GM21381 (cell line): ENCODE results near the gene TMEM201.

Experiments used
- ATAC-seq: cut with Tn5 transposase; IDR thresholded peaks from one replicate; pipeline ENCODE4 v1.9.1; 2021; ENCODE audit warnings: mild to moderate bottlenecking, moderate library complexity; ENCODE audit not compliant: unreplicated experiment

TMEM201 gene

GRCh38 chr1:9576903-9577302 is 11.8 kb upstream of the TMEM201 start:
- ATAC-seq: no peak

- no peak for ATAC-seq
These were observed 11.3 kb upstream of the TMEM201 start for GRCh38 chr1:9577423-9577822.

GRCh38 chr1:9580942-9581341 is 7.8 kb upstream of the TMEM201 start:
- ATAC-seq: no peak

GRCh38 chr1:9586147-9586766 is 2.5 kb upstream of the TMEM201 start:
- no peak for ATAC-seq

- ATAC-seq: peak; percentile 14
These were observed 520 bp downstream of the TMEM201 start for GRCh38 chr1:9589144-9589718.

GRCh38 chr1:9589719-9590157 is 1.0 kb downstream of the TMEM201 start:
- no peak for ATAC-seq

GRCh38 chr1:9590201-9590600 is 1.5 kb downstream of the TMEM201 start:
- no peak for ATAC-seq

- ATAC-seq: no peak
These were observed 2.4 kb downstream of the TMEM201 start for GRCh38 chr1:9590945-9591668.

GRCh38 chr1:9591669-9592509 is 3.2 kb downstream of the TMEM201 start:
- no peak for ATAC-seq

GRCh38 chr1:9592510-9593075 is 3.9 kb downstream of the TMEM201 start:
- ATAC-seq: no peak

GRCh38 chr1:9593147-9593491 is 4.4 kb downstream of the TMEM201 start:
- no peak for ATAC-seq

GRCh38 chr1:9593492-9594465 is 5.1 kb downstream of the TMEM201 start:
- ATAC-seq: no peak

GRCh38 chr1:9594471-9595155 is 5.9 kb downstream of the TMEM201 start:
- ATAC-seq: no peak

- no peak for ATAC-seq
These were observed 6.7 kb downstream of the TMEM201 start for GRCh38 chr1:9595156-9595967.

- ATAC-seq: no peak
These were observed 7.2 kb downstream of the TMEM201 start for GRCh38 chr1:9595968-9596340.

GRCh38 chr1:9596415-9597123 is 7.9 kb downstream of the TMEM201 start:
- ATAC-seq: no peak

GRCh38 chr1:9597361-9598315 is 8.9 kb downstream of the TMEM201 start:
- no peak for ATAC-seq
